ENCODE data around the gene ZMYM2. TPM values are rescaled to one million over a fixed set of nuclear protein-coding genes. Genes with fewer than 3 reads are reported as not detected.

Gene ZMYM2
- total RNA-seq, 2 experiments from 2014 or later, result 54.2 to 59.9 TPM

DNA sequence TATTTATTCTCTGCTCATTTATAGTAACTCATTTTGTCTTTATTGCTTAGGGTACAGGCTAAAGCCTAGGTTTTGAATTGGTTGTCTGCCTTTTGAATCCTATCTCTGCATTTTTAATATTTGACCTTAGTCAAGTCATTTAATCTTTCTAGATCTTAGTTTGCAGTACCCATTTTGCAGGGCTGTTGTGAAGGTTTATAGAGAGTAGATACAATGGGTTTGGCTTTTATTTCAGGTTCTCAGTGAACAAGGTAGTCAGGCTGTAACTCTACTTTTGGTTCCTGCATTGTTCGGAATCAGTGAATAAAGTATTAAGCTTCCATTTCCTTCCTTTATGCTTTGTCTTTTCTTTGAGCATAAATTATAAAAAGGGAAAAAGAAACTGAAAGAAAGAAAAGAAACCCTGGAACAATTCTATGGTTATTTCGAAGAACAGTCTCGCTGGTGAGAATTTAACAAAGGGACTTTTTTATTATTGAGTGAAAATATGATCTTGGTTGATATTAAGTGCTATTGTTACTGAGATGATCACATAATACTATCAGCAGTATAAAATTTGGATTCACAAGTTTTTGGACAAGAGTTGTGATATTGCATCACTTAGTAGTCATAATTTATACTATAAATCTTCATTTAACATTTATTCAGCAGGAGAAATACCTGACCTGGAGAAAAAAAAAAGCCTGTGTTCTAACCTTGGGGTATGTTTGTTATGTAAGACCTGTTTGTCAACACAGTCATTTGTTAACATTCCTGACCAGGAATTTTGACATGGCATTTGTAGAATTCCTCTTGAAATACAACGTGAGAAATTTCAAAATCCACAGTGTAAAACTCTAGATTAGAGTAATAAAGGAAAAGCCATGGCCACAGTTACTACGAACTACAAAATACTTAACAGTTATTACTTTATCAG is 91.3 kb downstream of the ZMYM2 start:
- no peaks in the 10 kb centered on the region for H3K9me3 Mint-ChIP-seq (ENCODE audit: low read depth)
- POLR2A ChIA-PET, result no interaction called here
- CTCF ChIA-PET, result interaction anchor here (0.7 kb wide), 1 partner anchor 597 kb away, joined by 3 read pairs; no protein-coding TSS in a partner anchor

DNA sequence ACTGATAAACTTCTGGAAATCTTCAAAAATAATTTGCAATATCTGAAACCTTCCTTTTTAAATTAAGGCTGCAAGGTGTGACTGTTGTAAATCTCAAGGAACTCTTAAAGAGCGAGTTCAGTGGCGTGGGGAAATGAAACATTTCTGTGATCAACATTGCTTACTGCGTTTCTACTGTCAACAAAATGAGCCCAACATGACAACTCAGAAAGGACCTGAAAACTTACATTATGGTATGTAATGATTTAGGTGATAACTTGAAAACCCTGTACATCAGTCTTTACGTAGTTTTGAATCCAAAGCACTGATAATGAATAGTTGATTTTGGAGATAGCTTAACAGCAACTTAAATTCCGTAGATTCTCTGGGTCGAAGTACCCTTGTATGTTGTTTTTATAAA is 92.8 kb downstream of the ZMYM2 start:
- DNase-seq, result no peak
- H3K36me3 Mint-ChIP-seq (ENCODE audit: low read depth), result peaks cover 23% of the 10 kb centered on the region
- H3K4me1 Mint-ChIP-seq, result peaks cover 19% of the 10 kb centered on the region
- ChIA-PET POLR2A (no interaction called here), CTCF (interaction anchor here (1.6 kb wide), 1 partner anchor 29 kb away, joined by 5 read pairs; no protein-coding TSS in a partner anchor)
- no peaks in the 10 kb centered on the region for H3K27me3 Mint-ChIP-seq
- no peak overlapping the region for H3K4me3 Mint-ChIP-seq
- intact Hi-C loops (cut with DNase I, micrococcal nuclease), result no loop called here
- no peak for ATAC-seq
- no peak overlapping the region for H3K27ac Mint-ChIP-seq
- H3K9me3 Mint-ChIP-seq (ENCODE audit: low read depth), result no peaks in the 10 kb centered on the region

More for the DNA sequence above, 91.3 kb downstream of the ZMYM2 start:
- H3K27ac Mint-ChIP-seq, result peak overlapping the region; percentile 11
- peaks cover 15% of the 10 kb centered on the region for H3K36me3 Mint-ChIP-seq (ENCODE audit: low read depth)
- peaks cover 19% of the 10 kb centered on the region for H3K4me1 Mint-ChIP-seq
- peak overlapping the region; percentile 21 for H3K4me3 Mint-ChIP-seq
- DNase-seq (no peak), ATAC-seq (peak; percentile 79)
- H3K27me3 Mint-ChIP-seq, result no peaks in the 10 kb centered on the region
- intact Hi-C loops (cut with DNase I, micrococcal nuclease), result loop anchor here in 1 of 2 experiments (2.0 kb wide), 1 partner anchor 31 kb away; no protein-coding TSS in a partner anchor

DNA sequence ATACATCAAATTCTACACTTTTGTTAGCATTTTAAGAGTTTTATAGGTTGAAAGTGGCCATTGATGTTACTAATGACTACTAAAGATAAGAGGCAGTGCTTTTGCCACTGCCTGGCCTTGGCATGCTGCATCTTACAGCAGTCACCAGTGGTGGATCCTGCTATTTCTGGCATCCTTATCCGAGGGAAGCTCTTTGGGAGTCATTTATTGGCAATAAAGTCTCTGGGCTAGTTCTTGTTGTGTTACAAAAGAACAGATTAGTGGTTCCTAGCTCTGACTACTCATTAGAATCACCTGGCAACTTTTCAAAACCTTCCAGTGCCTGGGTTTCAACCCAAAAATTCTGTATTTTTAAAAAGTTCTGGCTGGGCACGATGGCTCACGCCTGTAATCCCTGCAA is 94.5 kb downstream of the ZMYM2 start:
- Mint-ChIP-seq H3K4me1 (peaks cover 19% of the 10 kb centered on the region), H3K9me3 (ENCODE audit: low read depth) (no peaks in the 10 kb centered on the region), H3K27ac (no peak overlapping the region), H3K4me3 (no peak overlapping the region), H3K36me3 (ENCODE audit: low read depth) (peaks cover 23% of the 10 kb centered on the region), H3K27me3 (no peaks in the 10 kb centered on the region)
- POLR2A ChIA-PET, result no interaction called here
- no peak for ATAC-seq
- CTCF ChIA-PET, result no interaction called here
- intact Hi-C loops (cut with DNase I, micrococcal nuclease), result no loop called here
- DNase-seq, result no peak

DNA sequence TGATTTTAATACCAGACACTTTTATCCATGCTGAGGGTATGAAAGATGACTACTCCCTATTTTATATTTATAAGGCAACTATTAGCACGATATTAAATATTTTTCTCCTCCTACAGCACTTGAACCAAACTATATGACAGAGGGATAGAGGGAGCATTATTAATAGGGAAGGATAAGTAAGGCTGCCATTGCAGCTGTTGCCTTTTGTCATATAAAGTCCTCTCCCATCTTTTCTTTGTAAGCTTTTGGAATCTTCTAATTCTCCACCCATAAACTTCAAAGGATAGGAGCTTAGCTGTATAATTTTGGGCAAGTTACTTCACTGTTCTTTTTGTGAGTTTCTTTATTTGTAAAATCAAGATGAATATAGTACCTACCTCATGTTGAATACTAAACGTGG is 95.4 kb downstream of the ZMYM2 start:
- ChIA-PET CTCF (no interaction called here), POLR2A (no interaction called here)
- Mint-ChIP-seq H3K27me3 (no peaks in the 10 kb centered on the region), H3K4me1 (peaks cover 12% of the 10 kb centered on the region), H3K4me3 (no peak overlapping the region), H3K9me3 (ENCODE audit: low read depth) (no peaks in the 10 kb centered on the region), H3K36me3 (ENCODE audit: low read depth) (peaks cover 24% of the 10 kb centered on the region), H3K27ac (no peak overlapping the region)
- no peak for DNase-seq
- no peak for ATAC-seq
- intact Hi-C loops (cut with DNase I, micrococcal nuclease), result no loop called here

DNA sequence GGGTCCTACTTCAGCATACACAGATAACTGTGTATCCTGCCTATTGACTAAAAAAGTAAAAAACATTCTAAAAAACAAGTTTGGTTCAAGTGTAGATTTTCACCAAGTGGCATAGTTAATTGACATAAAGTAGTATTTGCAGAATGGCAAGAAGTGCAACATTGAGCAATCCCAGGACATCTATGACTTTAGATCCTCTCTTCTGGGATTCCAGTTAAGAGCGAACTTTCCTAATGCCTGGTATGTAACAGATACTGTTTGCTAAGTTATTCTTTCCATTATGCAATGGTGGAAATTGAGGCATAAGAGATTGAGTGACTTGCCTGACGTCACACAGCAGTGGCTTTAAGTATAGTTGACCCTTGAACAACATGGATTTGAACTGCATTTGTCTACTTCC is 96.1 kb downstream of the ZMYM2 start:
- Mint-ChIP-seq H3K9me3 (ENCODE audit: low read depth) (no peaks in the 10 kb centered on the region), H3K4me3 (no peak overlapping the region), H3K36me3 (ENCODE audit: low read depth) (peaks cover 25% of the 10 kb centered on the region), H3K27me3 (no peaks in the 10 kb centered on the region), H3K4me1 (peaks cover 6% of the 10 kb centered on the region), H3K27ac (no peak overlapping the region)
- DNase-seq (no peak), ATAC-seq (no peak)
- intact Hi-C loops (cut with DNase I, micrococcal nuclease), result no loop called here
- ChIA-PET POLR2A (no interaction called here), CTCF (no interaction called here)

DNA sequence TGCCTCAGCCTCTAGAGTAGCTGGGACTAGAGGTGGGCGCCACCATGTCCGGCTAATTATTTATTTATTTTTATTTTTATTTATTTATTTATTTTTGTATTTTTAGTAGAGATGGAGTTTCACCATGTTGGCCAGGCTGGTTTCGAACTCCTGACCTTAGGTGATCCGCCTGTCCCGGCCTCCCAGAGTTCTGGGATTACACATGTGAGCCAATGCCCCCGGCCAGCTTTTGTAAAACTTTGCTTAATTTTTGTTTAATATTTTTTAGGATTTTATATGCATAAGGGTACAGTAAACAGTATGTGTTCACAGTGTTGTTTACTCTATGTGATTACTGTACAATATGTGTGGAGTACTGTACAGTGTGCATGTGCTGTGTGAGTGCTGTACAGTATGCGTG is 98.7 kb downstream of the ZMYM2 start:
- ATAC-seq, result no peak
- ChIA-PET CTCF (interaction anchor here (1.6 kb wide), 1 partner anchor 62 kb away, joined by 3 read pairs; no protein-coding TSS in a partner anchor), POLR2A (no interaction called here)
- H3K36me3 Mint-ChIP-seq (ENCODE audit: low read depth), result peaks cover 25% of the 10 kb centered on the region
- no peaks in the 10 kb centered on the region for H3K27me3 Mint-ChIP-seq
- H3K4me1 Mint-ChIP-seq, result no peaks in the 10 kb centered on the region
- H3K9me3 Mint-ChIP-seq (ENCODE audit: low read depth), result no peaks in the 10 kb centered on the region
- H3K27ac Mint-ChIP-seq, result no peak overlapping the region
- no peak for DNase-seq
- intact Hi-C loops (cut with DNase I, micrococcal nuclease), result no loop called here
- no peak overlapping the region for H3K4me3 Mint-ChIP-seq

DNA sequence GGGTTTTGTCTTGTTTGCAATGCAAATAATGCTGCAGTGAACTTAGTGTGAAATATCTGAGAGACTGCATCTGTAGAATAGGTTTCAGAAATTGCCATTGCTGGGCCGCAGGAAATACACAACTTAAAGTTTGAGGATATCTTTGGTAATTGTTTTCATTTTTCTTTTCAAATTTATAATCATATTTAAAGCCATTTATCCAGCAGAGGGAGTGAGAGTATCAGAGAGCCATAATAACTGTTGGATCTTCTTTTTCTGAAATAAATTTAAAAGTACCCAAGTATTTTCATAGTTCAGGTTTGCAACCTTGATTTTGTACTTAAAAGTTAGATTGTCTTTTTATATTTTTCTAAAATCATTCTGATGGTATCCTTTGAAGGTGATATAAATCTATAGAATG is 99.4 kb downstream of the ZMYM2 start:
- POLR2A ChIA-PET, result no interaction called here

DNA sequence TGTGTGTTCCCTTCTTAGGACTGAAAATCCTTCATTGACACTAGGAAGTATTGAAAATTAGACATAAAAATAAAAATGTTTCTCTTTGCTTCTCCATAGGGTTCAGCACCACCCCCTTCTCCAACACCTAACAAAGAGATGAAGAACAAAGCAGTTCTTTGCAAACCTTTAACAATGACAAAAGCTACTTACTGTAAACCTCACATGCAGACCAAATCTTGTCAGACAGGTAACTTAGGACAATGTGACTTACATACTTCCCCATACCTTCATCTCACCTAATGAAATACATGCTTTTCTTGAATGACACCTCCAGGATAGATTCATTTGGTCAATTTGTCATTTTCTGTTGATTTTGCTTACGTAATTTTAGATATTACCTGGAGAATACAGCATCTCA is 99.9 kb downstream of the ZMYM2 start:
- POLR2A ChIA-PET, result no interaction called here

More for the DNA sequence above, 99.4 kb downstream of the ZMYM2 start:
- DNase-seq, result no peak
- intact Hi-C loops (cut with DNase I, micrococcal nuclease), result no loop called here
- no peaks in the 10 kb centered on the region for H3K27me3 Mint-ChIP-seq
- no peaks in the 10 kb centered on the region for H3K4me1 Mint-ChIP-seq
- H3K9me3 Mint-ChIP-seq (ENCODE audit: low read depth), result no peaks in the 10 kb centered on the region
- ATAC-seq, result no peak
- H3K4me3 Mint-ChIP-seq, result no peak overlapping the region
- CTCF ChIA-PET, result no interaction called here
- no peak overlapping the region for H3K27ac Mint-ChIP-seq
- peaks cover 20% of the 10 kb centered on the region for H3K36me3 Mint-ChIP-seq (ENCODE audit: low read depth)

DNA sequence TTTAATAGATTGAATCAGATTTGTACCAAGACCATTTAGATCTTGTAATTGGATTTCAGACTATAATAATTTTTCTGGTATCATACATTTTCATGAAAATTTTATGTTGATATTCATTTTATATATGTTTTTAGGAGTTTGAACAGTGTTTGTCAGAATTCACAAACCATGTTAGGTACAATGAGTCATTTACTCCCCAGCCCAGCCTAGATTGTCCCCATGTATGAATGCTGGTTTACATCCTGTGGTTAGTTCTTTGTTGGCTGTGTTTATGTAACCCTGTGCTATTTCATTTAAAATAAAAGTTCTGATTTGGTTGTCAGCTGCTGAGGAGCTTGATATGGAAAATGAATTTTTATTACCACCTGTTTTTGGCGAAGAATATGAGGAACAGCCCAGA is 105.6 kb downstream of the ZMYM2 start:
- no peak overlapping the region for H3K4me3 Mint-ChIP-seq
- no peaks in the 10 kb centered on the region for H3K27me3 Mint-ChIP-seq
- H3K36me3 Mint-ChIP-seq (ENCODE audit: low read depth), result peaks cover 25% of the 10 kb centered on the region
- peak; percentile 13 for DNase-seq
- H3K9me3 Mint-ChIP-seq (ENCODE audit: low read depth), result no peaks in the 10 kb centered on the region
- H3K4me1 Mint-ChIP-seq, result no peaks in the 10 kb centered on the region
- CTCF ChIA-PET, result interaction anchor here (1.0 kb wide), 1 partner anchor 79 kb away, joined by 3 read pairs; no protein-coding TSS in a partner anchor
- POLR2A ChIA-PET, result no interaction called here
- H3K27ac Mint-ChIP-seq, result no peak overlapping the region
- intact Hi-C loops (cut with DNase I, micrococcal nuclease), result no loop called here
- no peak for ATAC-seq

More for the DNA sequence above, 99.9 kb downstream of the ZMYM2 start:
- DNase-seq (no peak), ATAC-seq (no peak)
- Mint-ChIP-seq H3K4me1 (no peaks in the 10 kb centered on the region), H3K27me3 (no peaks in the 10 kb centered on the region), H3K27ac (no peak overlapping the region), H3K36me3 (ENCODE audit: low read depth) (peaks cover 22% of the 10 kb centered on the region), H3K4me3 (no peak overlapping the region), H3K9me3 (ENCODE audit: low read depth) (no peaks in the 10 kb centered on the region)
- CTCF ChIA-PET, result no interaction called here
- intact Hi-C loops (cut with DNase I, micrococcal nuclease), result no loop called here

DNA sequence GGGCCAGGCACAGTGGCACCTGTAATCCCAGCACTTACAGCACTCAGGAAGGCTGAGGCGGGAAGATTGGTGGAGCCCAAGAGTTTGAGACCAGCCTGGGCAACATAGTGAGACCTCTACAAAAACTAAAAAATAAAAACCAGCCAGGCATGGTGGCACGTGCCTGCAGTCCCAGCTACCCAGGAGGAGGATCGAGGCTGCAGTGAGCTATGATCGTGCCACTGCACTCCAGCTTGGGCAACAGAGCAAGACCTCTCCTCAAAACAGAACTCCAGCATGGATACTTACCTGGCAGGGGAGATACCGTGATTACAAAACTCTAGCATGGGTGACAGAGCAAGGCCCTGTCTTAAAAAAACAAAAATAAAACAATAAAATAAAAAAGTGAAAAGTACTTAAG is 107.0 kb downstream of the ZMYM2 start:
- ATAC-seq (no peak), DNase-seq (no peak)
- Mint-ChIP-seq H3K27ac (no peak overlapping the region), H3K36me3 (ENCODE audit: low read depth) (peaks cover 29% of the 10 kb centered on the region), H3K4me3 (no peak overlapping the region), H3K9me3 (ENCODE audit: low read depth) (no peaks in the 10 kb centered on the region), H3K27me3 (no peaks in the 10 kb centered on the region), H3K4me1 (no peaks in the 10 kb centered on the region)
- CTCF ChIA-PET, result interaction anchor here (1.4 kb wide), 1 partner anchor 12 kb away, joined by 5 read pairs; no protein-coding TSS in a partner anchor
- POLR2A ChIA-PET, result no interaction called here
- intact Hi-C loops (cut with DNase I, micrococcal nuclease), result no loop called here

DNA sequence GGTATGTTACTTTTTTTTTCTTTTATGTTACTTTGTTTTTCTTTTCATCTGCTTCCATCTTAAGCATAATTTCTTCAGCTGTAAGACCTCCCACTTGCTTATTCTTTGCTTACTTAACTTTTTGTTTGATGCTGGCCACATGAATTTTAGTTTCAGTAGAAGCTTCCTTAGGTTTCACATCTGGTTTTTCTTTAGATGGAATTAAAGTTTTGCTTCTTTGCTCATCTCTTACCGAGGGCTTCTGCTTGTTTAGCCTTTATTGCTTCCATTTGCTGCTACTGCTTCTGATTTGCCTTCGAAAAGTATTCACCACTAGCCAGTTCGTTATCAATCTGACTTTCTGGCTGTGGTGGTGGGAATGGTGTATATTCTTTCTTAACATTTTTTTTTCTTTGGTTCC is 111.4 kb downstream of the ZMYM2 start:
- H3K36me3 Mint-ChIP-seq (ENCODE audit: low read depth), result peaks cover 37% of the 10 kb centered on the region
- ChIA-PET CTCF (interaction anchor here (0.7 kb wide), 1 partner anchor 12 kb away, joined by 4 read pairs; no protein-coding TSS in a partner anchor), POLR2A (no interaction called here)
- no peaks in the 10 kb centered on the region for H3K27me3 Mint-ChIP-seq
- ATAC-seq (no peak), DNase-seq (no peak)
- H3K9me3 Mint-ChIP-seq (ENCODE audit: low read depth), result no peaks in the 10 kb centered on the region
- peaks cover 3% of the 10 kb centered on the region for H3K4me1 Mint-ChIP-seq
- H3K27ac Mint-ChIP-seq, result no peak overlapping the region
- intact Hi-C loops (cut with DNase I, micrococcal nuclease), result no loop called here
- H3K4me3 Mint-ChIP-seq, result no peak overlapping the region

DNA sequence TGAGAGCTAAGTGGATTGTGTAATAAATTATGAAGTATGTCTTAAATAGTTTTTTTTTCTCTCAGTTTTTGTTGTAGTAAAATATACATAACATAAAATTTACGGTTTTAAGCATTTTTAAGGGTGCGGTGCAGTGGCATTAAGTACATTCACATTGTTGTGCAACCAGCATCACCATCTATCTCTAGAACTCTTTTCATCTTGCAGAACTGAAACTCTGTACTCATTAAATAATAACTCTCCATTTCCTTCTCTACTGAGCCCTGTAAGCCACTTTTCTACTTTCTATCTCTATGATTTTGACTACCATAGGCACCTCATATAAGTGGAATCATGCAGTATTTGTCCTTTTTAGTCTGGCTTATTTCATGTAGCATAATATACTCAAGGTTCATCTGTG is 115.2 kb downstream of the ZMYM2 start:
- no peaks in the 10 kb centered on the region for H3K27me3 Mint-ChIP-seq
- no peak overlapping the region for H3K27ac Mint-ChIP-seq
- no peak for DNase-seq
- peaks cover 33% of the 10 kb centered on the region for H3K36me3 Mint-ChIP-seq (ENCODE audit: low read depth)
- H3K9me3 Mint-ChIP-seq (ENCODE audit: low read depth), result no peaks in the 10 kb centered on the region
- ChIA-PET CTCF (no interaction called here), POLR2A (no interaction called here)
- ATAC-seq, result peak; percentile 6
- H3K4me3 Mint-ChIP-seq, result no peak overlapping the region
- H3K4me1 Mint-ChIP-seq, result peaks cover 3% of the 10 kb centered on the region
- intact Hi-C loops (cut with DNase I, micrococcal nuclease), result no loop called here

Measured in activated CD4-positive, alpha-beta T cell treated with anti-CD3 and anti-CD28 coated beads for 36 hours (primary cell).